DND-41 (cell line): ENCODE results near the gene HIVEP2.

Experiments
- ATAC-seq: fragments of 200-7000 bp; cut with Tn5 transposase; 3 replicates; pipeline ENCODE4 v1.9.1; 2021; ENCODE audit warnings: low read depth; ENCODE audit not compliant: insufficient read depth
- DNase-seq: peaks from one replicate; pipeline ENCODE4 v3.0.0-alpha.2; 2020
- H2AFZ ChIP-seq: 2 replicates; pipeline ENCODE4 v1.6.0; 2012; ENCODE audit warnings: low read depth, low read length
- H3K27ac ChIP-seq: 2 replicates; pipeline ENCODE4 v1.5.1; 2012; ENCODE audit warnings: low read length, inconsistent platforms
- H3K27me3 ChIP-seq: fragments of 200-600 bp; sonication (generic); 2 replicates; pipeline ENCODE4 v1.6.0; 2012; ENCODE audit warnings: low read length, mild to moderate bottlenecking, inconsistent platforms; ENCODE audit not compliant: insufficient read depth, poor library complexity
- H3K36me3 ChIP-seq: 2 replicates; pipeline ENCODE4 v1.5.1; 2012; ENCODE audit warnings: low read length, inconsistent platforms; ENCODE audit not compliant: insufficient read depth
- H3K4me1 ChIP-seq: 2 replicates; pipeline ENCODE4 v1.5.1; 2012; ENCODE audit warnings: mild to moderate bottlenecking, low read length; ENCODE audit not compliant: insufficient read depth
- H3K4me2 ChIP-seq: 2 replicates; pipeline ENCODE4 v1.6.0; 2012; ENCODE audit warnings: mild to moderate bottlenecking, moderate library complexity, low read length, inconsistent platforms; ENCODE audit not compliant: insufficient read depth
- H3K4me3 ChIP-seq, 2 experiments: fragments of 200-600 bp in 1 of 2; shearing (Covaris generic) in 1 of 2; 2 replicates each; pipeline ENCODE4 v1.5.1; 2012 to 2016; ENCODE audit warnings: inconsistent platforms in 2 of 2, low read length in 2 of 2, mild to moderate bottlenecking in 2 of 2, low read depth in 1 of 2, moderate library complexity in 1 of 2
- H3K79me2 ChIP-seq: 2 replicates; pipeline ENCODE4 v1.6.0; 2012; ENCODE audit warnings: low read length, inconsistent platforms; ENCODE audit not compliant: insufficient read depth
- H3K9ac ChIP-seq: 2 replicates; pipeline ENCODE4 v1.6.0; 2012; ENCODE audit warnings: low read depth, mild to moderate bottlenecking, inconsistent platforms, low read length, moderate library complexity
- H3K9me3 ChIP-seq: 2 replicates; pipeline ENCODE4 v1.5.1; 2012; ENCODE audit warnings: low read length, moderate library complexity, mild to moderate bottlenecking, inconsistent platforms; ENCODE audit not compliant: insufficient read depth, severe bottlenecking
- H4K20me1 ChIP-seq: 2 replicates; pipeline ENCODE4 v1.6.0; 2012; ENCODE audit warnings: low read length; ENCODE audit not compliant: insufficient read depth
- CTCF ChIP-seq: IDR thresholded peaks from 2 replicates; pipeline ENCODE4 v1.5.1; 2012; ENCODE audit warnings: borderline replicate concordance, low read length, moderate library complexity, mild to moderate bottlenecking; ENCODE audit not compliant: poor library complexity, severe bottlenecking; ENCODE audit errors: extremely low read depth
- EZH2 ChIP-seq: IDR thresholded peaks from 3 replicates; pipeline ENCODE4 v1.6.1; 2012; ENCODE audit warnings: borderline replicate concordance, low read depth, mild to moderate bottlenecking, moderate library complexity, low read length, inconsistent platforms; ENCODE audit not compliant: severe bottlenecking

Gene HIVEP2

GRCh38 chr6:142927271-142927580, 17.8 kb downstream of the HIVEP2 start:
- Histone ChIP-seq H3K9ac (peak overlapping the region; percentile 80), H3K79me2 (peaks cover 44% of the 10 kb centered on the region), H3K27me3 (no peaks in the 10 kb centered on the region), H4K20me1 (no peaks in the 10 kb centered on the region), H3K9me3 (no peaks in the 10 kb centered on the region), H3K4me1 (peaks cover 29% of the 10 kb centered on the region), H3K4me2 (peak overlapping the region; percentile 71), H3K4me3 (peak overlapping the region; percentile 33 to 70; a peak in 3 of 4 replicates), H3K36me3 (no peaks in the 10 kb centered on the region), H2AFZ (peak overlapping the region; percentile 90), H3K27ac (peak overlapping the region; percentile 82)
- ATAC-seq (no peak), DNase-seq (no peak)
- TF ChIP-seq CTCF (no peak), EZH2 (no peak)

- Histone ChIP-seq H2AFZ (peak overlapping the region; percentile 90), H3K4me2 (peak overlapping the region; percentile 71), H3K27ac (peak overlapping the region; percentile 82), H3K9ac (peak overlapping the region; percentile 80), H3K4me3 (peak overlapping the region; percentile 33 to 70; a peak in 3 of 4 replicates), H3K36me3 (no peaks in the 10 kb centered on the region), H4K20me1 (no peaks in the 10 kb centered on the region), H3K27me3 (no peaks in the 10 kb centered on the region), H3K9me3 (no peaks in the 10 kb centered on the region), H3K4me1 (peaks cover 29% of the 10 kb centered on the region), H3K79me2 (peaks cover 42% of the 10 kb centered on the region)
- DNase-seq: peak; percentile 79
- peak; percentile 77 for ATAC-seq
- TF ChIP-seq CTCF (no peak), EZH2 (no peak)
Measured at GRCh38 chr6:142926494-142927270, 18.3 kb downstream of the HIVEP2 start.

- H3K9me3 ChIP-seq: no peaks in the 10 kb centered on the region
- H2AFZ ChIP-seq: peak overlapping the region; percentile 90
- no peaks in the 10 kb centered on the region for H3K36me3 ChIP-seq
- peak overlapping the region; percentile 82 for H3K27ac ChIP-seq
- no peaks in the 10 kb centered on the region for H3K27me3 ChIP-seq
- TF ChIP-seq CTCF: no peak
- no peak for TF ChIP-seq EZH2
- peaks cover 29% of the 10 kb centered on the region for H3K4me1 ChIP-seq
- H4K20me1 ChIP-seq: no peaks in the 10 kb centered on the region
- peak overlapping the region; percentile 80 for H3K9ac ChIP-seq
- peak overlapping the region; percentile 33 to 70; a peak in 3 of 4 replicates for H3K4me3 ChIP-seq
- H3K79me2 ChIP-seq: peaks cover 36% of the 10 kb centered on the region
- DNase-seq (no peak), ATAC-seq (no peak)
- H3K4me2 ChIP-seq: peak overlapping the region; percentile 71
Measured at GRCh38 chr6:142926177-142926493, 18.8 kb downstream of the HIVEP2 start.
